ENCODE data around the gene MRM2.

Gene MRM2

DNA sequence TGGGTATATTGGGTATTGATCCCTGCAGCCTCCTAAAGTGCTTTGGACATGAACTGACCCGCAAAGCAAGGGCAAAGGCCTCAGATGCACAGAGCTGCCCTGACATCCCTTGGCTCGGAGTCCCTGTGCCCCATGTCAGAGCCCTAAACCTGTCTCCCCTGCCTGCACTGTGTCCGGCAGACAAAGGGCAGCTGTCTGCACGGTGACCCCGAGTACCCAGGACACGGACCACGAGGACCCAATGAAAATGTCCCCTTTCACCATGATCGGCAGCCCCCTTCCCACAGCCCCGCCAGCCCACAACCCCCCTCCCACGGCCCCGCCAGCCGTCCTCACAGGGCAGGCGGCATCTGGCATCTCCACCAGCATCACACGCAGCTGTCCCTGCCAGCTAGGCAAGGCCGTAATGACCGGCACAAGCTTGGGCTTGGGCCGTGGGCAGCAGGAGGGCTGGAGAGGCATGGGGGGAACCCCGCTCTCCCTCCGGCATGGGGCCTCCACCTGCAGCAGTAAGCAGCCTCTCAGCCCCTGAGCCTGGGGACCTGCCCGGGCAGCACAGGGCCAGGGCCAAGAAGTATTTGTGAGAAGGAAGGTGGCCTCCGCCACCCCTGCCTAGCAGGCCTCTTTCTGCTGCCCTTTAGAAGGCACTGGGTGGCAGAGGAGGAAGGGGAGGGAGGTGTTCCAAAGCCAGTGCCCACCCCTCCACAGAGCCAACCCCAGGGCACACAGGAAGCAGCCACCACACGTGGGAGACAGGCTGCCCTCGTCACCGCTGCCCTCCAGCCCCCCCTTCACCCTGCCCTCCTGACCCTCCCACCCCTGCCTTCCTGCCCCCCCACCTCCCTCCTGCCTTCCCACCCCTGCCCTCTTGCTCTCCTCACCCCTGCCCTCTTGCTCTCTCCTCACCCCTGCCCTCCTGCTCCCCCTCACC, 10.1 kb upstream of the MRM2 start:
- FAIRE-seq (peak; percentile 16), DNase-seq (ENCODE audit: insufficient read length, low spot score) (no peak)
- TF ChIP-seq TAF1 (IDR thresholded peaks at IDR 0.05; ENCODE audit: low read depth, low read length) (no peak), POLR2AphosphoS5 (IDR thresholded peaks at IDR 0.05; ENCODE audit: low read depth, low read length) (0 out of 2 replicates have a peak, but pooled peaks have one; percentile 13), POLR2A (IDR thresholded peaks at IDR 0.05; ENCODE audit: low read depth, low read length) (peak; percentile 25; the same call in 1 of the 2 replicates)

DNA sequence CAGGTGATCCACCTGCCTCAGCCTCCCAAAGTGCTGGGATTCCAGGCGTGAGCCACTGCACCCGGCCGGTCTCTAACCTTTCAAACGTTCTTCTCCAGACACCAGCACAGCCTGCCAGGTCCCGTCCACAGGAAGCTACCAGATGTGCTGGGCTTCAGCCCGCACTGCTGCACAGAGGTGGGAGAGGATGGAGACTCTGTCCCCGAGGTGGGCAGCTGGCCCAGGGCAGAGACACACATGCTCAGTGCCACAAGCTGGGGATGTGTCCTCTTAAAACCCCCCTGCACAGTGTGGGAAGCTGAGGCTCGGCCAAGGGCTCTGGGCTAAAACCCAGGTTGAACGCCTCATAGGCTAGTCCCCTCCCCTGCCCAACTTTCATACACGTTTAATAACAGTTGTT, 9.4 kb upstream of the MRM2 start:
- FAIRE-seq (no peak), DNase-seq (ENCODE audit: insufficient read length, low spot score) (no peak)
- TF ChIP-seq PAX5 (IDR thresholded peaks at IDR 0.05; ENCODE audit: insufficient read depth, low read length, severe bottlenecking) (no peak), POLR2A (IDR thresholded peaks at IDR 0.05; ENCODE audit: low read depth, low read length) (no peak), POU2F2 (IDR thresholded peaks at IDR 0.05; ENCODE audit: low read depth, low read length) (no peak), POLR2AphosphoS5 (IDR thresholded peaks at IDR 0.05; ENCODE audit: low read depth, low read length) (0 out of 2 replicates have a peak, but pooled peaks have one; percentile 33), SPI1 (IDR thresholded peaks at IDR 0.05; ENCODE audit: low read depth, low read length) (no peak), TAF1 (IDR thresholded peaks at IDR 0.05; ENCODE audit: low read depth, low read length) (no peak)

DNA sequence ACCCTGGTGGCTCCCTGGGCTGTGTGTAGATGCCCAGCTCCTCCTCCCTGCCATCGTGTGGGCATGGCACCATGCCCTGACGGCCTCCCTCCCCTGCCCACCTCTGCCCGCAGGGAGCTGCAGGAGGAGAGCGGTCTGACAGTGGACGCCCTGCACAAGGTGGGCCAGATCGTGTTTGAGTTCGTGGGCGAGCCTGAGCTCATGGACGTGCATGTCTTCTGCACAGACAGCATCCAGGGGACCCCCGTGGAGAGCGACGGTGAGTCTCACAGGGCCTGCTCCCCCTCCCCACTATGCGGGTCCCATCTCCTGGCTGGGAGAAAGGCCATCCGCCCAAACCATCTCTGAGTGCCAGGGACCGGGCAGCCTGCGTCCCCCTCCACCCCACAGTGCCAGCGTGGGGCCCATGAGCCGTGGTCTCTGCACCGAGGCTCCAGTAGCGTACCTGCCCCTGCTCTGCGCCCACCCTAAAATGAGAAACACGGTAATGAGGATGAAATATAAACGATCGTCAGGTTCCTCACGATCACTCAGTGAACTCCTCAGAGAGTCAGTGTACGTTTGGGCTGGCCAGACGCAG, 7.8 kb upstream of the MRM2 start:
- FAIRE-seq (no peak), DNase-seq (ENCODE audit: insufficient read length, low spot score) (no peak)
- TF ChIP-seq POLR2AphosphoS5 (IDR thresholded peaks at IDR 0.05; ENCODE audit: low read depth, low read length), result no peak; the same call in 1 of the 2 replicates
- no peak for TF ChIP-seq SPI1 (IDR thresholded peaks at IDR 0.05; ENCODE audit: low read depth, low read length)
- TF ChIP-seq POLR2A (IDR thresholded peaks at IDR 0.05; ENCODE audit: low read depth, low read length), result peak; percentile 16; the same call in 1 of the 2 replicates
- no peak for TF ChIP-seq POU2F2 (IDR thresholded peaks at IDR 0.05; ENCODE audit: low read depth, low read length)
- no peak for TF ChIP-seq PAX5 (IDR thresholded peaks at IDR 0.05; ENCODE audit: insufficient read depth, low read length, severe bottlenecking)
- no peak for TF ChIP-seq TAF1 (IDR thresholded peaks at IDR 0.05; ENCODE audit: low read depth, low read length)

DNA sequence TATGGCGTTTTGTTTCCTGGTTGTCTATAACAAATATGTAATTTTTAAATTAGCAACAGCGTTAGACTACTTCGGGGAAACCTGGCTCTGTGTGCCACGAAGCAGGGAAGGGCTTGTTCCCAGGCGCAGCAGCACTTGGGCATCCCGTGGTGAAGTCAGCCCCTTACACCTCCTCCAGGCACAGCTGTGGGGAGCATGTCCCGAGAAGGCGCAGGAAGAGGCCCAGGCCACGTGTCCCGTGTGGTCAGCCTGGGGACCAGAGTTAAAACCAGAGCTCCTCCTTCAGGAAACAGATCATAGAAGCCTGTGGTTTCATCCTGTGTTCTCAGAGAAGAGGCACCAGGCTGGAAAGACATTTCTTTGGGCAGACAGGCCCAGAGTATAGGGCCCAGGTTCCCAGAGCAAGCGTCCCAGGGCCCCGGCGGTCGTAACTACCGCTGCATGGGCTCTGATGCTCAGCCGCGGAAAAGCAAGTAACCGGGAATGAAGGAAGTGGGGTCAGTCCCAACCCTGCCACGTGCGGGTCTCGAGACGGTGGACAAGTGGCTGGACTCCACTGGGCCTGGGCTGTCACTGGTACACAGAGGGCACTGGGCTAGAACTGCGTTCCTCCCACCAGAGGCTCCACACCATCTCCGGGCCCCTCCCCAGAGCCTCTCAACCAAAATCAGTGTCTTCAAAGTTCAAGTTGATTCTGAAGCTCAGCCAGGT, 7.1 kb upstream of the MRM2 start:
- peak; percentile 49 for DNase-seq (ENCODE audit: insufficient read length, low spot score)
- TF ChIP-seq TAF1 (IDR thresholded peaks at IDR 0.05; ENCODE audit: low read depth, low read length) (no peak), POLR2AphosphoS5 (IDR thresholded peaks at IDR 0.05; ENCODE audit: low read depth, low read length) (0 out of 2 replicates have a peak, but pooled peaks have one; percentile 54), POLR2A (IDR thresholded peaks at IDR 0.05; ENCODE audit: low read depth, low read length) (peak; percentile 53; the same call in 1 of the 2 replicates), POU2F2 (IDR thresholded peaks at IDR 0.05; ENCODE audit: low read depth, low read length) (peak; percentile 53; the same call in 1 of the 2 replicates)
- FAIRE-seq, result peak; percentile 82

DNA sequence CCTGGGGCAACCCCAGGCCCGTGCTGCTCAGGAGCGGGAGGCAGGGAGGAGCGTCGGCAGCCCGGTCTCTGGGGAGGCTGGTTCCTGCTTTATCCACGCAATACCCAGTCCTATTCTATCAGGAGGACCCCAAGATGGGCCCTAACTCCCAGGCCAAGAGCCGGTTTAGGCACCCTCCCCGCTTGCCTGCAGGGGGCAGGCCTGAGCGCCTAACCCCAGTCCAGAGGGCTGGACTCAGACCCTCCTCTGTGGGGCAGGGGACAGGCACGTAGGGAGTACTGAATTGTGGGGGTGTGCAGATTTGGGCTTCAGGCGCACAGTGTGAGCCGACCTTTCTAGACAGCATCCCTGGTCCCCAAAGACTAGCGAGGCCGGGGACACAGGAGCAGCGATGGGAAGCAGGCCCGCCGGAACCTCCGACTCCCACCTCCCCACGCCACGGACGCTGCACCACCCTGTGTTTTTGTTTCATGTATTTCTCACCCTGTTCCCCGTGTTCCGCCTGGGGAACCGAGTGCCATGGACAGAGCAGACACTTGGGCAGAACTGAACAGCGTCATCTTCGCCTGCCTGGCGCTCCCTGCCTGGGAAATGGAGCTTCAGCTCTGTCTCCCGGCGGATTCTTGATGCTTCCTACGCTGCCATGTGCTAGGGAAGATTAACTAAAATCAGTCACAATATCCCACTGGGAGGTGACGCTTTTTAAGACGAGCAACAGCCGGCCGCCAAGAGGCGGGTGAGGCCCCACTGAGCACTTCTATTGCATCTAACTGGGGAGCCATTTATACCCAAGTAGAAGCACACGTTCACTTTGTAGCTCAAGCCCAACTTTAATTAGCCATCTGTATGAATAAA, 5.4 kb upstream of the MRM2 start:
- TF ChIP-seq POLR2A (IDR thresholded peaks at IDR 0.05; ENCODE audit: low read depth, low read length) (no peak), POU2F2 (IDR thresholded peaks at IDR 0.05; ENCODE audit: low read depth, low read length) (0 out of 2 replicates have a peak, but pooled peaks have one; percentile 17)
- FAIRE-seq (peak; percentile 45), DNase-seq (ENCODE audit: insufficient read length, low spot score) (peak; percentile 63)

DNA sequence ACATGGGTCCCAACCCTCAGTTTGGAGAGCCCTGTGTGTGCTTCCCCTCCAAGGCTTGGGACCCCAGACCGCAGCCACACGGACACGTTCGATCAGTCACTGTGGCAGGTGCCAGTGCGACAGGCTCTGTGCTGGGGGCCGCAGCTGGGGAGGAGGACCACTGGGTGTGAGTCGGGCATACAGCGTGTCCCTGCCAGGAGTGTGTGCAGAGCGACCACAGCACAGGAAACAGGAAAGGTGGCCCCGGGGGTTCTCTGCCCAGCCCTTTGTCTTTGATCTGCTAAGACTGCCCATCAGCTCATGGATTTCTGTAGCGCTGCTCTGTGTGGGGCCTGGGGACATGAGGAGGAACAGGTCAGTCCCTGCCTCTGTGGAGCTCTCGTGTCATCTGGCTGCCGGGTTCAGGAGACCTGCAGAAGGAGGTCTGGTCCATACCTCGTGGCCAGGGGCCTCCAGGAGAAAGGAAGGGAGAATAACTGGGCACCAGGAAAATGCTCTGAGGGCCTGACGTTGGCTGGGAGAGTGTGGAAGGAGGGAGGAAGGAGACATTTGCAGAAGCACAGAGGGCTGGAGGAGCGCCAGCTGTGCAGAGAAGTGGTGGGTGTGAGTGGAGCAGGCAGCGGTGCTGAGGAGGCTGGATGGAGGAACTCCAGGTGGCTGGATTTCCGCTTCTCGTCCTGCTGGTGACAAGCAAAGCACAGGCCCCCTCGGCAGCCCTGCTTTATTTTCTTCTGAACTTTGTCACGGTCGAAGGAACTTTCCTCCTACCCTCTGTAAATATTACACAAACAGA, 4.1 kb upstream of the MRM2 start:
- DNase-seq (ENCODE audit: insufficient read length, low spot score) (no peak), FAIRE-seq (peak; percentile 38)
- TF ChIP-seq POLR2AphosphoS5 (IDR thresholded peaks at IDR 0.05; ENCODE audit: low read depth, low read length) (peak; percentile 15; the same call in 1 of the 2 replicates), SPI1 (IDR thresholded peaks at IDR 0.05; ENCODE audit: low read depth, low read length) (no peak)

DNA sequence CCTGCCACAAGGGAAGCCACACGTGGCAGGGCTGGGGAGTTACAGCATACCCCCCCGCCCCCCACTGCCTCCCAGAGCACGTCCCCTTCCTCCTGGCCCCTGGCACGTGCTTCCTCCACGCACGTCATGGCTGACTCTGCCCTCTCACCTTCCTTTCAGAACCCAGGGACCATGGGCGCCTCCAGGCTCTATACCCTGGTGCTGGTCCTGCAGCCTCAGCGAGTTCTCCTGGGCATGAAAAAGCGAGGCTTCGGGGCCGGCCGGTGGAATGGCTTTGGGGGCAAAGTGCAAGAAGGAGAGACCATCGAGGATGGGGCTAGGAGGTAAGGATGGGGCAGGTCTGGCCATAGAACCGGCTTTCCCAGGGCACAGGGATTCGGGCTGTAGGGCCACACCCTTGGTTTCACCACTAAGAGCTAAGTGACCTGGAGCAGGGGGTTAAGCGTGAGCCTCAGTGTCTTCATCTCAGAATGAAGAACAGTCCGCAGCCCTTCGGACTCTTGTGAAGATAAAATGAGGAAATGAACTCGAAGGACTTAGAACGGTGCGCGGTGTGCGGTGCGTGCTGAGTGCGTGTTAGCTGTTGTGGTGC, 2.5 kb upstream of the MRM2 start:
- DNase-seq (ENCODE audit: insufficient read length, low spot score), result no peak
- FAIRE-seq, result no peak

DNA sequence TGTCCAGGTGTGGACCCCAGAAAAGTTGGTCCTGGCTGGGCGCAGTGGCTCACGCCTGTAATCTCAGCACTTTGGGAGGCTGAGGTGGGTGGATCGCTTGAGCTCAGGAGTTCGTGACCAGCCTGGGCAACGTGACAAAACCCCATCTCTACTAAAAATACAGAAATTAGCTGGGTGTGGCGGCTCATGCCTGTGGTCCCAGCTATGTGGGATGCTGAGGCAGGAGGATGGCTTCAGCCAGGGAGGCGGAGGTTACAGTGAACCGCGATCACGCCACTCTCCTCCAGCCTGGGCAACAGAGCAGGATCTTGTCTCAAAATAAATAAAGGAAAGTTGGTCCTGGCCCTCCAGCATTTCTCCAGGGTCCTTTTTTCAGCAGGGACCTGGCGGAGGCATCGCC, 1.5 kb upstream of the MRM2 start:
- no peak for TF ChIP-seq POLR2AphosphoS5 (IDR thresholded peaks at IDR 0.05; ENCODE audit: low read depth, low read length)
- no peak for TF ChIP-seq SPI1 (IDR thresholded peaks at IDR 0.05; ENCODE audit: low read depth, low read length)
- no peak for TF ChIP-seq TAF1 (IDR thresholded peaks at IDR 0.05; ENCODE audit: low read depth, low read length)
- TF ChIP-seq POU2F2 (IDR thresholded peaks at IDR 0.05; ENCODE audit: low read depth, low read length), result no peak
- no peak for TF ChIP-seq PAX5 (IDR thresholded peaks at IDR 0.05; ENCODE audit: insufficient read depth, low read length, severe bottlenecking)
- DNase-seq (ENCODE audit: insufficient read length, low spot score) (no peak), FAIRE-seq (no peak)

More for the DNA sequence above, 2.5 kb upstream of the MRM2 start:
- TF ChIP-seq POLR2AphosphoS5 (IDR thresholded peaks at IDR 0.05; ENCODE audit: low read depth, low read length) (no peak), SPI1 (IDR thresholded peaks at IDR 0.05; ENCODE audit: low read depth, low read length) (peak; percentile 34; the same call in 1 of the 2 replicates), PAX5 (IDR thresholded peaks at IDR 0.05; ENCODE audit: insufficient read depth, low read length, severe bottlenecking) (no peak), POLR2A (IDR thresholded peaks at IDR 0.05; ENCODE audit: low read depth, low read length) (0 out of 2 replicates have a peak, but pooled peaks have one; percentile 40), TAF1 (IDR thresholded peaks at IDR 0.05; ENCODE audit: low read depth, low read length) (no peak), POU2F2 (IDR thresholded peaks at IDR 0.05; ENCODE audit: low read depth, low read length) (no peak)
